GM21737 (cell line): ENCODE results near the gene WDR89.
"Not testable (repeated sequence)": the region's sequence is repeated elsewhere in the genome, so short reads cannot be mapped to it uniquely, and the experiment has no call there.

Experiments
- ATAC-seq: cut with Tn5 transposase; IDR thresholded peaks from one replicate; pipeline ENCODE4 v1.9.1; 2021; ENCODE audit warnings: mild to moderate bottlenecking, moderate library complexity; ENCODE audit not compliant: unreplicated experiment

The WDR89 gene

GRCh38 chr14:63654936-63655335, 13.3 kb upstream of the WDR89 start:
- no peak for ATAC-seq

GRCh38 chr14:63654346-63654745, 12.7 kb upstream of the WDR89 start:
- ATAC-seq = no peak

DNA sequence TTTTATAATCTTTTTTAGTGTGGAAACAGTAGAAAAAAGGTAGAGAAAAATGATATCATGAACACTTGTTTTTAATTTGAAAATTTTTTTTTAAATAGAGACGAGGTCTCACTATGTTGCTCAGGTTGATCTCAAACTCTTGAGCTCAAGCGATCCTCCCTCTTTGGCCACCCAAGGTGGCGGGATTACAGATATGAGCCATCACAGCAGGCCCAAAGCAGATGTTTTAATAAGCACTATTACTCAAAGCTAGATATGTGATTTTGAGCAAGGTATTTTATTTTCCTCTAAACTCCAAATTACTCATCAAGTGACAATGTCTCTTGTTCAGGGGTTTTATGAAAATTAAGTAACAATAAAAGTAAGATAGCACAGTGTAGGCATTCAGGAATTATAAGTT, 10.7 kb upstream of the WDR89 start:
- no peak for ATAC-seq

DNA sequence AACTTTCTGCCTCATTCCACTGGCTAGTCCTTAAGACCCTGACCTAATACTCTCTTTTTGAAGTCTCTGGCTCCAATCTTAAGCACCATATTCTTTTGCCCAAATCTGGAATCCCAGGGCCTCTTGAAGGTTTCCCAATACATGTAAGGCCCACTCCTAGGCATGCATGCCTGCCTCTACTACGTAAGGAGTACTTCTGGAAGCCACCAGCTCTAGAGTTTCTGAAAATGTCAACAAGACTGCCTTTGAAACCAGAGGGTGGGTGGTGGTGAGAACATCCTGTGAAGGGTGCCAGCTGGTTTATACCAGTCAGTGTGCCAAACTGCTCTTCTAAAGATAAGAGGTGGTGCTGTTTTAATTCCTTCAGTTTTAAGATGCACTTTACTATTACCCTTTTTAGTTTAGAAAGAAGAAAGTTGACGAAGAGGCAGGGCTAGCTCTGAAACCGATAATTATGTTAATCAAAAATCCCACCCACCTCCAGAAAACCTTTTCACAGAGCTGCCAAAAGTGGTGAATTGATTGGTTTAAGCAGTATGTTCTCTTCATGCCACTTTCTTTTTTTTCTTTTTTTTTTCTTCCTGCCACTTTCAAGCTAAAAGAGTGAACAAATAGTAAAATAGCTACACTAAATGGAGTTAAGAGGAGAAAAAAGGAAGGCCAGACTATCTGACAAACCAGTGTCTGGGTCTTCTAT, 8.7 kb upstream of the WDR89 start:
- ATAC-seq = peak; percentile 68

GRCh38 chr14:63647696-63648410, 6.2 kb upstream of the WDR89 start:
- no peak for ATAC-seq

DNA sequence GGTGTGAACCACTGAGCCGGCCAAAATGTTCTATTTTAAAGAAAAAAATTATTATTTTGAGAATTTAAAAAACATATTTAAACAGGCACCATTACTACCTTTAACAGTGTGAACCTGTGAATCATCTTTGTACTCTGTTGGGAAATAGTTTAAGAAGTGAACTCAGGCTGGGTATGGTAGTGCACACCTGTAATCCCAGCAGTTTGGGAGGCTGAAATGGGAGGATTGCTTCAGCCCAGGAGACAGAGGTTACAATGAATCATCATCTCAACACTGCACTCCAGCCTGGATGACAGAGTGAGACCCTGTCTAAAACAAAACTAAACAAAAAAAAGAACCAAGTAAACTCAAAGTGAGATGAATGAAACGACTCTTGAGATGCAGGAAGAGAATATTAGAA, 3.1 kb upstream of the WDR89 start:
- no peak for ATAC-seq

DNA sequence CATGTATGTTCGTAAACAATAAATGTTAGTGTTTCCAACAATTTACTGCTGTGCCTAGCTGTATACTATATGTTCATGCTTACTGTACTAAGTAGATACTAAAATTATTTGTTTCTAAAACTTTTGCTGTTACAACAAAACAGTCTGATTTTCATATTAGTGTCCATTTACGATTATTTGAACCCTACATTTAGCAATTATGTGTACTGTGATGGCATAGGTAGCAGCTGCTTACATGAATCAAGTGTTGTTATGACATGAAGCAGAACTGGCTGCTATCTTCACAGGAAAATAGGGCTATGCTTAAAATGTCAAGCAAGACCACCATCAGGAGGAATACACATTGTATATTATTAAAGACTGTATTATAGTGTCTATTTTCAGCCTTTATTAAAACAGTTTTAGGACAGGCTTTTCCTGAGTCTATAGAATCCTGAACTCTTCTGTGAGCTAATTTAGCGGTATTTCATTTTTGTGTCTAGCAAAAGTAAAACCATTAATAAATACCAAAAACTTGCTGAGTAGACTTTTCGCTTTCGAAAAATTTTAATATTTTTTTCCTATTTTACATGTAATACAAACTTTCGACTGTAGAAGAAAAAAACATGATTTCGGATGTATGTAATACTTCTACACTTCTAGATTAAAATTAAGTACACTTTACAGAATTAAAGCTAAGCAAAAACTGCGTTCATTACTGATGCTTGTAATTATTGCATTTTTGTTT, 1.1 kb upstream of the WDR89 start:
- no peak for ATAC-seq

- peak; percentile 58 for ATAC-seq
These were observed 549 bp upstream of the WDR89 start for GRCh38 chr14:63642229-63642611.

- ATAC-seq = no peak
These were observed 3.2 kb downstream of the WDR89 start for GRCh38 chr14:63638493-63638892.

GRCh38 chr14:63636094-63636635, 5.5 kb downstream of the WDR89 start:
- not testable (repeated sequence) for ATAC-seq

GRCh38 chr14:63633801-63634200, 7.9 kb downstream of the WDR89 start:
- no peak for ATAC-seq

DNA sequence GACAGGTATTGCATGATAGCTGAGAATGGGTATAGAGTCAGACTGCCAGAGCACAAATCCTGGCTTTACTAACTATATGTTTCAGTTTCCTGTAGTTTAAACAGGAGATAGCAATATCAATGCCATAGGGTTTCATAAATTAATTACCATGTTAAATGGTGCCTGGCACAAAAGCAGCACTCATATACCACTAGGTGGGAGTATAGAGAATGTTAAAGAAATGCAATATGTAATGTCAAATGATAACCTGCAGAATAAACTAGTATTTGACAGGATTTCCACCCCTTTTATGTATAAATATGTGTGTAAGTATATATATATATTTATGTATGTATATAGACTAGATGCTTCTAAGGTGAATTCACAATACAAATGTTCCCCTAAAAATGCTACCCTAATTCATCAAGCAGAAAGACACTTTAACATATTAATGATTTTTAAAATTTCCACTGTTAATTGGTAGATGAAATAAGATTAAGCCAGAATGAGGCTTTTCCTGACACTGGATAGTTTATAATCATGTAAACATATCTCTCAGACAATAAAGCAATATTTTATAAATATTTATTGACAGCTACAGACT, 8.6 kb downstream of the WDR89 start:
- no peak for ATAC-seq

GRCh38 chr14:63624701-63625100, 17.0 kb downstream of the WDR89 start:
- no peak for ATAC-seq

DNA sequence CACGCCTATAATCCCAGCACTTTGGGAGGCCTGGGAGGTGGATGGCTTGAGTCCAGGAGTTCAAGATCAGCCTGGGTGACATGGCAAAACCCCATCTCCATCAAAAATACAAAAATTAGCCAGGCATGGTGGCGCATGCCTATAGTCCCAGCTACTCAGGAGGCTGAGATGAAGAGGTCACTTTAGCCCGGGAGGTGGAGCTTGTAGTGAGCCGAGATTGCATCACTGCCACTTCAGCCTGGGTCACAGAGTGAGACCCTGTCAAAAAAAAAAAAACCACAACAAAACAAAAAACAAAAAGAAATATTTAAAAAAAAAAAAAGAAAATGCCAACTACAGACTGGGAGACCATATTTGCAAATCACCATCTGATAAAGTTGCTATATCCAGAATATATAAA, 17.5 kb downstream of the WDR89 start:
- ATAC-seq = no peak

DNA sequence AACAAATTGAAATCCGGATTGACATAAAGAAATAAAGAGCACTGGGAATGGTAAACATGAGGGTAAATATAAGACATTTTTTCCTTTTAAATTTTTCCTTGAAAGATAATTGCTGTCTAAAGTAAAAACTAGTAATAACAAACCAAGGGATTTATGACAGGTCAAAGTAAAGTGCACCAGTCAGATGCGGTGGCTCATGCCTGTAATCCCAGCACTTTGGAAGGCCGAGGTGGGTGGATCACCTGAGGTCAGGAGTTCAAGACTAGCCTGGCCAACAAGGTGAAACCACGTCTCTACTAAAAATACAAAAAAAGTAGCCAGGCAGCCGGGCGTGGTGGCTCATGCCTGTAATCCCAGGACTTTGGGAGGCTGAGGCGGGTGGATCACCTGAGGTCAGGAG, 19.7 kb downstream of the WDR89 start:
- ATAC-seq = not testable (repeated sequence)

- no peak for ATAC-seq
These were observed 25.7 kb downstream of the WDR89 start for GRCh38 chr14:63616015-63616414.

DNA sequence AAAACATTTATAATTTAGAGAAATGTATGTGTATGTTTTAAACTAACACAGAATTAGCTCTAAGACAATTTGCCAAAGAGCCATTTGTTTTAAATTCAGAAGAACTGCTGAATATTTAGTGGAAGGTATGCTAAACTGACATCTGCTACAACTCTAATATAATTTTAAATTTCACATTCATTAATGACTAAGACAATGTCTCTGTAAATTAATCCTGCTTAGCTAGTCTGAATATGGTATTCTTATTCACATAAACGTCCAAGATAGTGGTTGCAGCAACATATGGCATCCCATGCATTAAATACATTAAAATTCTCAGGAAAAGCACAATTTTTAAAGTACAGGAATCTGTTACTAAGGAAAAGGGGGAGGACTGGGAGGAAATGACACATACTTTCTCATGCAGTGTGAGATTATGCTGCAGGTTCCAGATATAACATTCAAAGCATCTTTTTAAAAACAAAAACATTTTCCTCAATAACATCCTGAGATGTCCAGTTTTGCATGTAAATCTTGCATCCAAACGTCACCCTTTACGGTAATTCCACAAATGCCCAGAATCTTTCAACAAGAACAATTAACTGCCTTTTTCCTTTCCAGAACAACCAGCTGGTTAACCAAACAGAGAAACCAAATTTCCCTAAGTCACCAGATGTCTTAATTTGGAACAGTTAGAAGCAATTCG, 26.9 kb downstream of the WDR89 start:
- ATAC-seq = no peak

- ATAC-seq = no peak
These were observed 30.6 kb downstream of the WDR89 start for GRCh38 chr14:63611078-63611477.

DNA sequence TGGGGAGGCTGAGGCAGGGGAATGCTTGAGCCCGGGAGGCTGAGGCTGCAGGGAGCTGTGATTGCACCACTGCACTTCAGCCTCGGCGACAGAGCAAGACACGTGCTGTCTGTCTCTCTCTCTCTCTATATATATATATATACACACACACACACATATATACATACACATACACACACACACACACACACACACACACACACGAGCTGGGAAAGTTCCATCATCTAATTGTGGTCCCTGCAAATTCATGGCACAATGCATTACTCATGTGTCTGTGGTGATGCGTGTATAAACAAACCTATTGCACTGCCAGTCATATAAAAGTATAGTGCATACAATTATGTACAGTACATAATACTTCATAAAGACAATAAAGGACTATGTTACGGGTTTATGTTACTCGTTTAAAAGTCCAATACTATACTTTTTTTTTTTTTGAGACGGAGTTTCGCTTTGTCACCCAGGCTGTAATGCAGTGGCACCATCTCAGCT, 36.6 kb downstream of the WDR89 start:
- ATAC-seq = no peak

DNA sequence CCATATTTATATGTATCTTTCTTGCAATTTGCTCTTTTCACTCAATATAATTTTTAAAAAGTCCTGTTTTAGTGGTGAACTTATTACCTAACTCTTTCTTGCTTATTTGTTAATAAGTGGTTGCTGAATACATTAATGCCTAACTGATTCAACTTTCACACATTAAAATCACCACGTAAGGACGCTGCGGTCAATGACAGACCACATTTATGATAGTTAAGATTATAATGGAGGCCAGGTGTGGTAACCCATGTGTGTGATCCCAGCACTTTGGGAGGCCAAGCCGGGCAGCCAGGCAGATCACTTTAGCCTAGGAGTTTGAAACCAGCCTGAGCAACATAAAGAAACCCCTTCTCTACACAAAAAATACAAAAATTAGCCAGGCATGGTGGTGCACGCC, 37.0 kb downstream of the WDR89 start:
- ATAC-seq = no peak
